ENCODE data around the gene HSD17B13.
"Not testable (repeated sequence)": the region's sequence is repeated elsewhere in the genome, so short reads cannot be mapped to it uniquely, and the experiment has no call there.

The HSD17B13 gene

GRCh38 chr4:87322754-87323153 is at the start of gene HSD17B13:
Gene HSD17B13 (minus strand): TSS chr4:87322882. CDS start chr4:87322841, 41 bp downstream.
- DNase-seq, result no peak

GRCh38 chr4:87370068-87370467 is 47.4 kb upstream of the HSD17B13 start:
- no peak for DNase-seq

- DNase-seq, result no peak
These were observed 44.0 kb upstream of the HSD17B13 start for GRCh38 chr4:87366521-87367162.

GRCh38 chr4:87365348-87365747 is 42.7 kb upstream of the HSD17B13 start:
- no peak for DNase-seq

GRCh38 chr4:87363552-87363951 is 40.9 kb upstream of the HSD17B13 start:
- no peak for DNase-seq

GRCh38 chr4:87360338-87360935 is 37.8 kb upstream of the HSD17B13 start:
- DNase-seq, result no peak

- DNase-seq, result no peak
These were observed 36.6 kb upstream of the HSD17B13 start for GRCh38 chr4:87359258-87359657.

GRCh38 chr4:87356832-87357526 is 34.3 kb upstream of the HSD17B13 start:
- no peak for DNase-seq

GRCh38 chr4:87354168-87355102 is 31.8 kb upstream of the HSD17B13 start:
- DNase-seq, result peak; percentile 29

- peak; percentile 47 for DNase-seq
These were observed 30.9 kb upstream of the HSD17B13 start for GRCh38 chr4:87353592-87353991.

- DNase-seq, result no peak
These were observed 22.5 kb upstream of the HSD17B13 start for GRCh38 chr4:87345139-87345538.

- DNase-seq, result no peak
These were observed 20.2 kb upstream of the HSD17B13 start for GRCh38 chr4:87342872-87343271.

GRCh38 chr4:87341954-87342635 is 19.4 kb upstream of the HSD17B13 start:
- not testable (repeated sequence) for DNase-seq

- no peak for DNase-seq
These were observed 16.8 kb upstream of the HSD17B13 start for GRCh38 chr4:87339440-87339839.

- no peak for DNase-seq
These were observed 14.7 kb upstream of the HSD17B13 start for GRCh38 chr4:87337361-87337760.

- DNase-seq, result no peak
These were observed 10.6 kb upstream of the HSD17B13 start for GRCh38 chr4:87333267-87333666.

- no peak for DNase-seq
These were observed 8.1 kb upstream of the HSD17B13 start for GRCh38 chr4:87330761-87331160.

- DNase-seq, result no peak
These were observed 4.5 kb upstream of the HSD17B13 start for GRCh38 chr4:87327136-87327535.

GRCh38 chr4:87326460-87326859 is 3.8 kb upstream of the HSD17B13 start:
- no peak for DNase-seq

- DNase-seq, result no peak
These were observed 794 bp downstream of the HSD17B13 start for GRCh38 chr4:87321888-87322287.

GRCh38 chr4:87317527-87317926 is 5.2 kb downstream of the HSD17B13 start:
- no peak for DNase-seq

- no peak for DNase-seq
These were observed 5.7 kb downstream of the HSD17B13 start for GRCh38 chr4:87316961-87317360.

Data from fibroblast of skin of right biceps (primary cell).